HEK293T (cell line): Measurements from ENCODE around the gene NUP62CL.

Experiments
- CTCF ChIA-PET: fragments of 350-600 bp; formaldehyde crosslinking; extraction: SDS; loops from one replicate; lab custom pipeline; 2021; ENCODE audit warnings: antibody characterized with exemption, inconsistent platforms; lab: Yijun Ruan, JAX
- POLR2A ChIA-PET: fragments of 350-600 bp; formaldehyde crosslinking; extraction: SDS; loops from one replicate; lab custom pipeline; 2020; ENCODE audit warnings: antibody characterized with exemption, inconsistent platforms; lab: Yijun Ruan, JAX
- DNase-seq: peaks from one replicate; pipeline ENCODE4 v3.0.0; 2012; ENCODE audit warnings: mixed read lengths; ENCODE audit errors: extremely low spot score
- ARNT ChIP-seq: fragments of 450-650 bp; IDR thresholded peaks from 2 replicates; pipeline ENCODE4 v1.6.1; 2017; ENCODE audit warnings: mild to moderate bottlenecking
- BHLHE40 ChIP-seq: fragments of 450-650 bp; IDR thresholded peaks from 2 replicates; pipeline ENCODE4 v1.6.1; 2016; ENCODE audit warnings: mild to moderate bottlenecking, moderate library complexity, borderline replicate concordance
- CTBP1 ChIP-seq: fragments of 450-650 bp; IDR thresholded peaks from 2 replicates; pipeline ENCODE4 v1.6.1; 2016; ENCODE audit warnings: borderline replicate concordance
- ELF4 ChIP-seq: fragments of 450-650 bp; IDR thresholded peaks from 2 replicates; pipeline ENCODE4 v1.6.1; 2017; ENCODE audit warnings: antibody characterized with exemption
- FOXA1 ChIP-seq: fragments of 450-650 bp; IDR thresholded peaks from 2 replicates; pipeline ENCODE4 v1.6.1; 2016; ENCODE audit warnings: mild to moderate bottlenecking
- FOXK2 ChIP-seq: fragments of 450-650 bp; IDR thresholded peaks from 2 replicates; pipeline ENCODE4 v1.6.1; 2016; ENCODE audit warnings: mild to moderate bottlenecking
- FOXM1 ChIP-seq: fragments of 450-650 bp; IDR thresholded peaks from 2 replicates; pipeline ENCODE4 v1.6.1; 2017; ENCODE audit warnings: mild to moderate bottlenecking, borderline replicate concordance
- HDGF ChIP-seq: fragments of 450-650 bp; IDR thresholded peaks from 2 replicates; pipeline ENCODE4 v1.6.1; 2017; ENCODE audit warnings: antibody characterized with exemption, borderline replicate concordance
- L3MBTL2 ChIP-seq: fragments of 450-650 bp; conservative IDR thresholded peaks from 2 replicates; pipeline ENCODE4 v1.6.1; 2016; ENCODE audit warnings: mild to moderate bottlenecking
- LEF1 ChIP-seq: fragments of 450-650 bp; IDR thresholded peaks from 2 replicates; pipeline ENCODE4 v1.6.1; 2017; ENCODE audit warnings: mild to moderate bottlenecking, borderline replicate concordance
- NFRKB ChIP-seq: fragments of 450-650 bp; IDR thresholded peaks from 2 replicates; pipeline ENCODE4 v1.6.1; 2016; ENCODE audit warnings: mild to moderate bottlenecking, moderate library complexity
- SP1 ChIP-seq: fragments of 450-650 bp; IDR thresholded peaks from 2 replicates; pipeline ENCODE4 v1.6.1; 2017
- SUZ12 ChIP-seq: fragments of 450-650 bp; IDR thresholded peaks from 2 replicates; pipeline ENCODE4 v1.6.1; 2016; ENCODE audit warnings: mild to moderate bottlenecking
- TARDBP ChIP-seq: fragments of 450-650 bp; IDR thresholded peaks from 2 replicates; pipeline ENCODE4 v1.6.1; 2016
- ZNF384 ChIP-seq: fragments of 450-650 bp; IDR thresholded peaks from 2 replicates; pipeline ENCODE4 v1.6.1; 2016
- TF ChIP-seq, protein P1 (sequence below): fragments of 450-650 bp; IDR thresholded peaks from 2 replicates; pipeline ENCODE4 v1.6.1; 2016

The NUP62CL gene

DNA sequence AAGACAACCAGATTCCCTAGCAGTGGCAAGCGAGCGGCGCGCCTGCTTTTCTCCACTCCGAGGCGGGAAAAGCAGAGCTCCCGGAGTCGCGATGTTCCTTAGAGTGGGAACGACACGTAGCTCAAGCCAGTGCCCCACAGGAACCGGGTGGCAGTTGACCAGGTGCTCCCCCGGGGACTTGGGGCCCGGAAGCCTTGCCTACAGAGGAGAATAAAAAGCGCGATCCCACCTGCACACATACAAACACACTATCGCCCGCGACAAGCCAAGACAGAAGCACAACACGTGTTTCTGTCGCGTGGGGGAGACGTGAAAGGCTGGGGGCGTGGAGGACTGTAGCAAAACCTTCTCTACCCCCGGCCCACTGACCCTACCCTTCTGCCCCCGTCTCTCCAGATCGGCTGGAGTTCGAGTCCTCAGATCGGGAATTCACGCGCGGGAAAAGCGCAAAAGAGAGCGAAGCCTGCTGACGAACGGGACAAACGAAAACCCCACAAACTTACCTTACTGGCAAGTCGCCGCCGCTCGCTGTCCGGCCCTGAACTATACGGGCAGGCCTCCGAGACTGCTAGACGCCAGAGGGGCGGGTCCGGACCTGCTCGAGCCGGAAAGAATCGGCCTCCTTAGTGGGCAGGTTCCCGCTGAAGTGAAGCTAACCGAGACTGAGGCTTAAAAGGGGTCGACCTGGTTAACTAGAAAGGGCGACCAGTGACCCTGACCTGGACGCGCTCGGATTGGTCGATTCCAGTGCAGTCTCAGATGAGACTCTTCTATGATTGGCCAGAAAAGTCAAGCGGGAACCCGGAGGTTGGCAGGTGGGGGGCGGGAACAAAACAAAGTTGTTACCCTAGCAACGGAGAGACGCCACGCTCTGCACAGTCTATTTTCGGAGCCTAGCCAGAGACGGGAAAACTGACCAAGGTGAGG is at the start of gene NUP62CL, which contains the start of gene DNAAF6:
NUP62CL (minus strand) TSS at position 664 of the 927 bp plus-strand sequence. CDS start 31,287 bp downstream, outside the sequence.
DNAAF6 (plus strand) TSS at position 842 of the 927 bp plus-strand sequence. CDS start 6,265 bp downstream, outside the sequence.
- POLR2A ChIA-PET: interaction anchor here (0.5 to 1.3 kb wide), 6 partner anchors 8 to 91 kb away, joined by 3 to 5 read pairs (median 4); partner anchors contain the start of gene RBM41
- CTCF ChIA-PET: interaction anchor here (0.7 kb wide), 1 partner anchor 37 kb away, joined by 4 read pairs; no protein-coding TSS in a partner anchor
- TF ChIP-seq ZNF384: no peak
- TF ChIP-seq TARDBP: peak; percentile 66; the same call in 1 of the 2 replicates
- peak; percentile 88 for TF ChIP-seq L3MBTL2
- peak; percentile 88 for DNase-seq

- TF ChIP-seq ARNT (no peak), SP1 (no peak), FOXM1 (no peak), NFRKB (no peak), LEF1 (no peak), TARDBP (no peak), BHLHE40 (no peak), CTBP1 (no peak), FOXK2 (no peak), ELF4 (no peak), L3MBTL2 (no peak), ZNF384 (no peak), SUZ12 (no peak), FOXA1 (no peak), HDGF (no peak)
- TF ChIP-seq, protein P1, sequence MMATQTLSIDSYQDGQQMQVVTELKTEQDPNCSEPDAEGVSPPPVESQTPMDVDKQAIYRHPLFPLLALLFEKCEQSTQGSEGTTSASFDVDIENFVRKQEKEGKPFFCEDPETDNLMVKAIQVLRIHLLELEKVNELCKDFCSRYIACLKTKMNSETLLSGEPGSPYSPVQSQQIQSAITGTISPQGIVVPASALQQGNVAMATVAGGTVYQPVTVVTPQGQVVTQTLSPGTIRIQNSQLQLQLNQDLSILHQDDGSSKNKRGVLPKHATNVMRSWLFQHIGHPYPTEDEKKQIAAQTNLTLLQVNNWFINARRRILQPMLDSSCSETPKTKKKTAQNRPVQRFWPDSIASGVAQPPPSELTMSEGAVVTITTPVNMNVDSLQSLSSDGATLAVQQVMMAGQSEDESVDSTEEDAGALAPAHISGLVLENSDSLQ: no peak
- POLR2A ChIA-PET: no interaction called here
- CTCF ChIA-PET: no interaction called here
- no peak for DNase-seq
Observed at GRCh38 chrX:107228486-107228819, 22.2 kb upstream of the NUP62CL start.

DNA sequence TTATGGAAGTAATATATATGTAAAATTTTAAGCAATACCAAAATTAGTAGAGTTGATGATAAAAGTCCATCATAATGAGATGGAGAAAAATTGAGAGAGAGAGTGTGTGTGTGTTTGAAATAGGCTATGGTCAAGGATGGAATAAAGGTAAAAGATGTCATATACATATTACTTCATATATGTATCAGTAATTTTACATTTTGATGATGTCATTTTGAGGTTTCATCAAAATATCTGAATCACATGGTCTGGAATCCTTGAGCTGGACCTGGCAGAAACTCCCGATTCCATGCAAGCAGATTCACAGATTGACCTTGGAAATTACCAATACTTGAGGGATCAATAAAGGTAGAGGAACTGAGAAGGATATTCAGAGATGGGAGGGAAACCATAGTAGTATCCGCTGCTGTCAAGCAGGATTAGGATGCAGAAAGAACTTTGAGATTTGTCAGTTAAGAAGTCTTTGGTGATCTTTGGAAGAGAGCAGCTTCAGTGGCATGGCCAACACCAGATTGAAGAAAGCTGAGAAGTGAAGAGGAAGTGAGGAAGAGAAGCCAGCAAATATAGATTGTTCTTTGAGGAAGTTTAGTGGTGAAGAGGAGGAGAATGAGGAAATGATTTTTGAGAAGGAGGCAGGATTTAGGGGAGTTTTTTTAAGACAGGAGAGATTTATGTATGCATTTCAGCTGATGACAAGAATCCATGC is 21.7 kb upstream of the NUP62CL start:
- ChIA-PET POLR2A (no interaction called here), CTCF (interaction anchor here (0.6 kb wide), 1 partner anchor 365 kb away, joined by 3 read pairs; no protein-coding TSS in a partner anchor)
- no peak for DNase-seq
- TF ChIP-seq ELF4: no peak
- no peak for TF ChIP-seq FOXA1
- TF ChIP-seq, protein P1: no peak
- TF ChIP-seq NFRKB: no peak
- TF ChIP-seq FOXK2: no peak
- TF ChIP-seq TARDBP: no peak
- no peak for TF ChIP-seq FOXM1
- no peak for TF ChIP-seq ARNT
- no peak for TF ChIP-seq LEF1
- TF ChIP-seq L3MBTL2: no peak
- TF ChIP-seq SUZ12: no peak
- no peak for TF ChIP-seq ZNF384

GRCh38 chrX:107226757-107227156 is 20.5 kb upstream of the NUP62CL start:
- ChIA-PET POLR2A (no interaction called here), CTCF (no interaction called here)
- DNase-seq: no peak
- TF ChIP-seq FOXK2 (no peak), BHLHE40 (no peak), ZNF384 (no peak), SUZ12 (no peak), ELF4 (no peak), SP1 (no peak), TARDBP (no peak), CTBP1 (no peak), HDGF (no peak), NFRKB (no peak), LEF1 (no peak), FOXM1 (no peak), FOXA1 (no peak)

DNA sequence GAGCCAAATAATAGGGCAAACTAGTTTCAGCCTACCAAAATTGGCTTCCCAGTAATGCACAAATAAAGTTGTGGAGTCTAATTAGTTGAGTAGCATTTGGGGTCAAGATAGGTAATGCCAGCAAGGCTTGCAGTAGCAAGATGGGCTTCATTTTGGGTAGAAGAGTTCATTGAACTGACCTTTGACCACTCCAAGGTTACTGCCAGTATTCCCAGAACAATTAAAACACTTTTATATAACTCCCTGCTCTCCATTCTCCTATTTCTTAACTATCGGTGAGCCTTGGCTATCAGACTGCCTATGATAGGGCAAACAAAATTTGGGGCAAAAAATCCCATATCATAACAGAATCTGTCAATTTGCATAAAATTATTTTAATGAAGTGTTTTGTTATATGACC is 7.2 kb upstream of the NUP62CL start:
- no peak for DNase-seq
- TF ChIP-seq SUZ12 (no peak), FOXM1 (no peak), HDGF (no peak), FOXK2 (no peak), ZNF384 (no peak), L3MBTL2 (no peak), NFRKB (no peak), LEF1 (no peak), BHLHE40 (no peak), CTBP1 (no peak), SP1 (no peak), ARNT (no peak), ELF4 (no peak), FOXA1 (no peak), TARDBP (no peak)
- TF ChIP-seq, protein P1: no peak
- ChIA-PET POLR2A (no interaction called here), CTCF (no interaction called here)
